Common myeloid progenitor, CD34-positive (primary cell): ENCODE data around the gene ANKRD13D.

ENCODE experiments used
- CTCF ChIA-PET: fragments of 350-600 bp; sonication (Branson Sonifier 250); formaldehyde crosslinking; loops from one replicate; lab custom pipeline; 2021; ENCODE audit warnings: antibody characterized with exemption; lab: Charles Lee
- POLR2A ChIA-PET: fragments of 350-600 bp; sonication (Branson Sonifier 250); formaldehyde crosslinking; loops from one replicate; lab custom pipeline; 2021; ENCODE audit warnings: antibody characterized with exemption; lab: Charles Lee
- DNase-seq, 3 donors: peaks; one replicate each; pipeline versions ENCODE4 v3.0.0 to v3.0.0-alpha.2; 2013
- H3K27ac ChIP-seq, 2 experiments: 1 replicate in 1 of 2; 2 replicates in 1 of 2; pipeline ENCODE4 v1.7.0; 2013; ENCODE audit warnings: inconsistent platforms in 2 of 2, low read length in 2 of 2, mild to moderate bottlenecking in 2 of 2, low read depth in 1 of 2, moderate library complexity in 1 of 2; ENCODE audit not compliant: severe bottlenecking in 2 of 2, insufficient read depth in 1 of 2, poor library complexity in 1 of 2
- H3K27me3 ChIP-seq, 5 experiments: replicated peaks in 2 of 5; 1 replicate in 3 of 5; 2 replicates in 2 of 5; pipeline versions ENCODE4 v1.6.1 to v1.7.0; 2013; ENCODE audit warnings: low read length in 4 of 5, mild to moderate bottlenecking in 2 of 5, moderate library complexity in 2 of 5, inconsistent platforms in 1 of 5; ENCODE audit not compliant: insufficient read depth in 5 of 5, control insufficient read depth in 4 of 5
- H3K36me3 ChIP-seq, 4 experiments: 1 replicate in 2 of 4; 2 replicates in 2 of 4; pipeline versions ENCODE4 v1.6.1 to v1.7.0; 2013; ENCODE audit warnings: low read length in 3 of 4, control low read depth in 1 of 4, mild to moderate bottlenecking in 1 of 4; ENCODE audit not compliant: control insufficient read depth in 4 of 4, insufficient read depth in 4 of 4
- H3K4me1 ChIP-seq, 4 experiments: 1 replicate in 3 of 4; 2 replicates in 1 of 4; pipeline versions ENCODE4 v1.6.1 to v1.7.1; 2013; ENCODE audit warnings: low read length in 3 of 4, mild to moderate bottlenecking in 3 of 4, control low read depth in 1 of 4, inconsistent platforms in 1 of 4, moderate library complexity in 1 of 4; ENCODE audit not compliant: control insufficient read depth in 4 of 4, insufficient read depth in 4 of 4; ENCODE audit errors: control extremely low read depth in 1 of 4
- H3K4me3 ChIP-seq, 7 experiments: 1 replicate in 4 of 7; 2 replicates in 3 of 7; pipeline versions ENCODE4 v1.5.1 to v1.7.0; 2013; ENCODE audit warnings: mild to moderate bottlenecking in 7 of 7, low read length in 6 of 7, moderate library complexity in 6 of 7, inconsistent platforms in 2 of 7, low read depth in 2 of 7, control low read depth in 1 of 7; ENCODE audit not compliant: insufficient read depth in 4 of 7, control insufficient read depth in 1 of 7; ENCODE audit errors: extremely low read depth in 1 of 7
- H3K9me3 ChIP-seq, 5 experiments: 1 replicate in 4 of 5; 2 replicates in 1 of 5; pipeline versions ENCODE4 v1.6.1 to v1.7.1; 2013; ENCODE audit warnings: low read length in 4 of 5, mild to moderate bottlenecking in 2 of 5, inconsistent platforms in 1 of 5, low read depth in 1 of 5, moderate library complexity in 1 of 5; ENCODE audit not compliant: control insufficient read depth in 4 of 5, insufficient read depth in 2 of 5; ENCODE audit errors: control extremely low read depth in 1 of 5
- WGBS: methylation state at CpG from one replicate; pipeline ENCODE4 v1.1.5; 2013; ENCODE audit not compliant: insufficient coverage; 5-methylcytosine and 5-hydroxymethylcytosine counted together

Gene ANKRD13D

DNA sequence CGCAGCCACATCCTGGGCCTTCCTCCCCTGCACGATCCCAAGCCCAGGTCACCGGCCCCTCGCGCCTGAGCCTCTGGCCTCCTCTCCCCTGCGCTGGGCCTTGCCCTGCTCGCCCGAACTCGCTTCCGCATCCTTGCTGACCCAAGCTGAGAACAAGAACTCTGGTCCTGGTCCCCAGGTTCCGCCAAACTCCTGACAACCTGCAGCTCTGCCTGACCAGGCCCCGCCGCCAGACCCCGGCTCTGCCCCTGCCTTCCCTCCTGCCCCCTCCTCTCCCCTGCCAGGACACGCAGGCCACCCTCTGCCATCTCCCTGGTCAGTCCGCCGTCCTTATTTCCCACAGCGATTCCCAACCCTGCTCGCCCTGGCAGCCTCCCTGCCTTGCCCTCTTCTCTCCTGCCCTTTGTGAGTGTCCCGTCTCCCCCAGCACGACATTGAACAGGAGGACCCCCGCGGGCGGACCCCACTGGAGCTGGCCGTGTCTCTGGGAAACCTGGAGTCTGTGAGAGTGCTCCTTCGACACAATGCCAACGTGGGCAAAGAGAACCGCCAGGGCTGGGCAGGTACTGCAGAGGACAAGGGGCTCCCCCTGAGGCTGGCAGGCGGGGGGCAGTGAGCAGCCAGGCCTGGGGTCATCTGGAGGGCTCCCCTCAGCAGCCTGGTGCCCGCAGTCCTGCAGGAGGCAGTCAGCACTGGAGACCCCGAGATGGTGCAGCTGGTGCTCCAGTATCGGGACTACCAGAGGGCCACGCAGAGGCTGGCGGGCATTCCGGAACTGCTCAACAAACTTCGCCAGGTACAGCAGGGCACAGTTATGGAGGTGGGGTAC lies 762 bp downstream of the ANKRD13D start:
- DNase-seq, result no peak
- Histone ChIP-seq H3K36me3 (peaks cover 12 to 73% (median 38%) of the 10 kb centered on the region in 4 experiments), H3K27me3 (no peaks in the 10 kb centered on the region), H3K9me3 (peaks cover 0 to 7% (median 0%) of the 10 kb centered on the region in 5 experiments), H3K4me1 (peaks cover 0 to 65% (median 56%) of the 10 kb centered on the region in 4 experiments), H3K4me3 (peak overlapping the region; percentile 36 to 84 (median 73)), H3K27ac (peak overlapping the region; percentile 40 to 76)
- CTCF ChIA-PET, result interaction anchor here (1.0 to 5.8 kb wide), 7 partner anchors 9 to 27 kb away, joined by 3 to 70 read pairs (median 11); partner anchors contain the start of genes GRK2 and SSH3
- WGBS, result 32% methylated on average over 33 of the region's 36 CpGs
- POLR2A ChIA-PET, result interaction anchor here (2.4 to 7.7 kb wide), 5 partner anchors 12 to 28 kb away, joined by 11 to 211 read pairs (median 79); partner anchors contain the start of genes GRK2 and SSH3

DNA sequence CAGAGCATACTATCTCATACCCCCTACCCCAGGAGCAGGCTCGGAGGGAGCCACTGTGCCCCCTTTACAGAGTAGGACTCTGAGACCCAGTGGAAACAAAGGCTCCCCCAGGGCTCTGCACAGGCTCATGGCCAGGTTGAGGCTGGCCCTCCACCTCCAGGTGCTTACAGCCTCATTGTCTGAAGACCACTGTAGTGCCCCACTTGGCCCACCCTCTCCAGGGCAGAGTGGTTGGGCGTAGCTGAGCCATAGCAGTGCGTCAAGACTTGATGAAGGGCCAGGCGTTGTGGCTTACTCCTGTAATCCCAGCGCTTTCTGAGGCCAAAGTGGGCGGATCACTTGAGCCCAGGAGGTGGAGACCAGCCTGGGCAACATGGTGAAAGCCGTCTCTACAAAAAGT lies 1.7 kb downstream of the ANKRD13D start:
- Histone ChIP-seq H3K4me3 (peak overlapping the region in 4 of 7 experiments; percentile 69 to 84 (median 74)), H3K27ac (no peak overlapping the region), H3K27me3 (no peaks in the 10 kb centered on the region), H3K4me1 (peaks cover 0 to 56% (median 47%) of the 10 kb centered on the region in 4 experiments), H3K9me3 (peaks cover 0 to 16% (median 4%) of the 10 kb centered on the region in 5 experiments), H3K36me3 (peaks cover 12 to 66% (median 40%) of the 10 kb centered on the region in 4 experiments)
- ChIA-PET CTCF (interaction anchor here (0.9 to 5.8 kb wide), 8 partner anchors 13 to 61 kb away, joined by 3 to 64 read pairs (median 7); partner anchors contain the start of gene GRK2), POLR2A (interaction anchor here (4.6 to 7.7 kb wide), 3 partner anchors 12 to 21 kb away, joined by 79 to 211 read pairs (median 147); partner anchors contain the start of genes GRK2 and SSH3)
- 95% methylated on average over 6 of the region's 7 CpGs for WGBS
- DNase-seq, result no peak

GRCh38 chr11:67291481-67292381 lies 2.6 kb downstream of the ANKRD13D start:
- no peak for DNase-seq
- Histone ChIP-seq H3K9me3 (peaks cover 0 to 20% (median 4%) of the 10 kb centered on the region in 5 experiments), H3K27me3 (no peaks in the 10 kb centered on the region), H3K36me3 (peaks cover 12 to 66% (median 41%) of the 10 kb centered on the region in 4 experiments), H3K4me1 (peaks cover 0 to 47% (median 37%) of the 10 kb centered on the region in 4 experiments), H3K4me3 (no peak overlapping the region), H3K27ac (no peak overlapping the region)
- WGBS, result 99% methylated on average over 30 of the region's 33 CpGs
- POLR2A ChIA-PET, result interaction anchor here (4.9 to 7.7 kb wide), 2 partner anchors 11 to 14 kb away, joined by 79 to 211 read pairs; partner anchors contain the start of gene SSH3
- CTCF ChIA-PET, result interaction anchor here (0.7 to 5.8 kb wide), 7 partner anchors 12 to 60 kb away, joined by 3 to 64 read pairs (median 4); partner anchors contain the start of gene GRK2

DNA sequence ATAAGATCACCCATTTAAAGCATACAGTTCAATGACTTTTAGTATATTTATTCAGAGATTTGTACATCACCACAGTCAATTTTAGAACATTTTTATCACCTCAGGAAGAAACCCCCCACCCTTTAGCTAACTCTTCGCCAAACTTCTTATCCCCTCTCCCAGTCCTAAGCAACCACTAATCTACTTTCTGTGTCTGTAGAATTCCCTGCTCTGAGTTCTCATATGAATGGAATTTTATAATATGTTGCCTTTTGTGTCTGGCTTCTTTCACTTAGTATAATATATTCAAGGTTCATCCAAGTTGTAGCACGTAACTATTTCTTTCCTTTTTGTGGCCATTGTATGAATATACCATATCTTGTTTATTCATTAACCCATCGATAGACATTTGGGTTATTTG lies 3.6 kb downstream of the ANKRD13D start:
- POLR2A ChIA-PET, result interaction anchor here (7.7 kb wide), 1 partner anchor 15 kb away, joined by 211 read pairs; no protein-coding TSS in a partner anchor
- Histone ChIP-seq H3K4me1 (peaks cover 0 to 37% (median 28%) of the 10 kb centered on the region in 4 experiments), H3K27ac (no peak overlapping the region), H3K27me3 (no peaks in the 10 kb centered on the region), H3K36me3 (peaks cover 15 to 62% (median 42%) of the 10 kb centered on the region in 4 experiments), H3K4me3 (no peak overlapping the region), H3K9me3 (peaks cover 0 to 20% (median 4%) of the 10 kb centered on the region in 5 experiments)
- 100% methylated on average over 1 of the region's 3 CpGs for WGBS
- CTCF ChIA-PET, result interaction anchor here (0.6 to 2.2 kb wide), 8 partner anchors 10 to 34 kb away, joined by 3 to 9 read pairs (median 4); partner anchors contain the start of gene SSH3
- no peak for DNase-seq

GRCh38 chr11:67293090-67293489 lies 4.0 kb downstream of the ANKRD13D start:
- DNase-seq, result no peak
- no CpG with 5 or more reads among the region's 3 CpGs for WGBS
- H3K36me3 ChIP-seq, result peaks cover 15 to 64% (median 41%) of the 10 kb centered on the region in 4 experiments
- no peaks in the 10 kb centered on the region for H3K27me3 ChIP-seq
- no peak overlapping the region for H3K4me3 ChIP-seq
- ChIA-PET CTCF (interaction anchor here (0.6 to 2.2 kb wide), 11 partner anchors 10 to 35 kb away, joined by 3 to 9 read pairs (median 4); partner anchors contain the start of gene SSH3), POLR2A (interaction anchor here (0.6 to 1.4 kb wide), 3 partner anchors 10 to 32 kb away, joined by 3 to 7 read pairs (median 5); partner anchors contain the start of gene SSH3)
- peaks cover 0 to 20% (median 4%) of the 10 kb centered on the region in 5 experiments for H3K9me3 ChIP-seq
- H3K4me1 ChIP-seq, result peaks cover 0 to 33% (median 24%) of the 10 kb centered on the region in 4 experiments
- no peak overlapping the region for H3K27ac ChIP-seq

DNA sequence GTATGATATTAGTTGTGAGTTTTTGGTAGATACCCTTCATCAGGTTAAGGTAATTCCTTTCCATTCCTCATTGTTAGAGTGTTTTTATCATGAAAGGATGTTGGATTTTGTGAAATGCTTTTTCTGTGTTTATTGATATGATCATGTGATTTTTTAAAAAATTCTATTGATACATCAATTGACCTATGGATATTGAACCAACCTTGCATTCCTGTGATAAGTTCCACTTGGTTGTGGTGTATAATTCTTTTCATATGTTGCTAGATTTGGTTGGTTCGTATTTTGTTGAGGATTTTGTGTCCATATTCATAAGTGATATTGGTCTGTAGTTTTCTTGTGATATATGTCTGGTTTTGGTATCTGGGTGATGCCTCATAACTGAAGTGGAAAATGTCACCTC lies 6.7 kb downstream of the ANKRD13D start:
- WGBS, result 100% methylated on average over 1 of the region's 1 CpG
- Histone ChIP-seq H3K27ac (no peak overlapping the region), H3K27me3 (no peaks in the 10 kb centered on the region), H3K4me1 (peaks cover 0 to 15% (median 4%) of the 10 kb centered on the region in 4 experiments), H3K36me3 (peaks cover 18 to 85% (median 58%) of the 10 kb centered on the region in 4 experiments), H3K4me3 (no peak overlapping the region), H3K9me3 (peaks cover 0 to 20% (median 4%) of the 10 kb centered on the region in 5 experiments)
- DNase-seq, result peak in 2 of 3 donors; percentile 59 to 66
- ChIA-PET CTCF (interaction anchor here (0.6 kb wide), 1 partner anchor 51 kb away, joined by 3 read pairs; no protein-coding TSS in a partner anchor), POLR2A (no interaction called here)
